Upper lobe of left lung (tissue), 6 donors: Measurements from ENCODE around the gene TAS2R20. TPM values are rescaled to one million over a fixed set of nuclear protein-coding genes. Genes with fewer than 3 reads are reported as not detected.

ENCODE experiments used
- total RNA-seq, 6 donors: library from RNA; depleted of rRNA in 4 of 6; stranded (reverse); fragments of >200 nt in 4 of 6; gene quantifications; one replicate each; pipeline versions ENCODE4 v1.1.0 to v1.2.1, GENCODE V29; 2016 to 2021
- donor health status: DM: no; HTN: no; CAD: no; lungs with moderate emphysema.
- donor health status: DM: no; HTN: yes; CAD: no; lungs with severe emphysema.

TAS2R20 gene
- total RNA-seq, 6 donors from 2014 or later = 0.84 to 6.3 (median 2.4) TPM

Other genes with a start within 250 kb of the TAS2R20 start
- gene TAS2R7, start 195.7 kb downstream of the TAS2R20 start, total RNA-seq = under 1 TPM in 1 of 6 donors, not detected in 5; 0.98 TPM
- not detected for gene TAS2R8, start 191.0 kb downstream of the TAS2R20 start, total RNA-seq
- not detected for gene TAS2R9, start 188.1 kb downstream of the TAS2R20 start, total RNA-seq
- gene TAS2R10, start 171.9 kb downstream of the TAS2R20 start, total RNA-seq = 1 to 10 TPM in 1 of 6 donors, under 1 TPM in 2, not detected in 3; 0.29 to 4.4 (median 0.46) TPM
- gene PRR4, start 148.8 kb downstream of the TAS2R20 start, total RNA-seq = 10 to 100 TPM in 2 of 6 donors, 1 to 10 TPM in 3, under 1 TPM in 1; 0.71 to 34.6 (median 2.5) TPM
- gene PRH1, start 114.0 kb downstream of the TAS2R20 start, total RNA-seq = 10 to 100 TPM in 5 of 6 donors, 1 to 10 TPM in 1; 6.5 to 43.9 (median 34.4) TPM
- gene TAS2R13, start 88.7 kb downstream of the TAS2R20 start, total RNA-seq = 1 to 10 TPM in 4 of 6 donors, under 1 TPM in 2; 0.61 to 6.8 (median 2.5) TPM
- gene PRH2, start 69.1 kb downstream of the TAS2R20 start, total RNA-seq = under 1 TPM in 1 of 6 donors, not detected in 5; 0.63 TPM
- gene TAS2R14, start 59.0 kb downstream of the TAS2R20 start, total RNA-seq = 10 to 100 TPM in 1 of 6 donors, 1 to 10 TPM in 4, under 1 TPM in 1; 0.94 to 12.7 (median 2.8) TPM
- 1 to 10 TPM in 4 of 6 donors, under 1 TPM in 1, not detected in 1; 0.67 to 6.2 (median 1.8) TPM for gene TAS2R50, start 11.4 kb downstream of the TAS2R20 start, total RNA-seq
- 10 to 100 TPM in 2 of 6 donors, 1 to 10 TPM in 4; 1.2 to 17.8 (median 4.0) TPM for gene TAS2R19, start 24.3 kb upstream of the TAS2R20 start, total RNA-seq
- gene TAS2R31, start 33.1 kb upstream of the TAS2R20 start, total RNA-seq = 1 to 10 TPM in 5 of 6 donors, under 1 TPM in 1; 0.81 to 9.5 (median 3.5) TPM
- 1 to 10 TPM in 4 of 6 donors, under 1 TPM in 1, not detected in 1; 0.47 to 7.1 (median 2.2) TPM for gene TAS2R46, start 64.0 kb upstream of the TAS2R20 start, total RNA-seq
- gene TAS2R43, start 94.0 kb upstream of the TAS2R20 start, total RNA-seq = 10 to 100 TPM in 1 of 6 donors, 1 to 10 TPM in 3, under 1 TPM in 1, not detected in 1; 0.52 to 10.5 (median 5.9) TPM
- gene TAS2R30, start 136.3 kb upstream of the TAS2R20 start, total RNA-seq = 10 to 100 TPM in 2 of 6 donors, 1 to 10 TPM in 4; 1.4 to 20.2 (median 6.0) TPM
- 1 to 10 TPM; 1.3 to 9.2 (median 8.1) TPM for gene SMIM10L1, start 172.9 kb upstream of the TAS2R20 start, total RNA-seq
- not detected for gene TAS2R42, start 188.6 kb upstream of the TAS2R20 start, total RNA-seq